ENCODE results near the gene TMED6.
"Not testable (repeated sequence)": the region's sequence is repeated elsewhere in the genome, so short reads cannot be mapped to it uniquely, and the experiment has no call there.

The TMED6 gene

DNA sequence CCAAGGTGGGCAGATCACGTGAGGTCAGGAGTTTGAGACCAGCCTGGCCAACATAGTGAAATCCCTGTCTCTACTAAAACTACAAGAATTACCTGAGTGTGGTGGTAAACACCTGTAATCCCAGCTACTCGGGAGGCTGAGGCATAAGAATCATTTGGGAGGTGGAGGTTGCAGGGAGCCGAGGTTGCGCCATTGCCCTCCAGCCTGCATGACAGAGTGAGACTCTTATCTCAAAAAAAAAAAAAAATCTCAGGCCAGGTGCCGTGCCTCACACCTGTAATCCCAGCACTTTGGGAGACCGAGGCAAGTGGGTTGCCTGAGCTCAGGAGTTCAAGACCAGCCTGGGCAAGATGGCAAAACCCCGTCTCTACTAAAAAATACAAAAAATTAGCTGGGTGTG is 54.8 kb downstream of the TMED6 start:
- not testable (repeated sequence) for DNase-seq

DNA sequence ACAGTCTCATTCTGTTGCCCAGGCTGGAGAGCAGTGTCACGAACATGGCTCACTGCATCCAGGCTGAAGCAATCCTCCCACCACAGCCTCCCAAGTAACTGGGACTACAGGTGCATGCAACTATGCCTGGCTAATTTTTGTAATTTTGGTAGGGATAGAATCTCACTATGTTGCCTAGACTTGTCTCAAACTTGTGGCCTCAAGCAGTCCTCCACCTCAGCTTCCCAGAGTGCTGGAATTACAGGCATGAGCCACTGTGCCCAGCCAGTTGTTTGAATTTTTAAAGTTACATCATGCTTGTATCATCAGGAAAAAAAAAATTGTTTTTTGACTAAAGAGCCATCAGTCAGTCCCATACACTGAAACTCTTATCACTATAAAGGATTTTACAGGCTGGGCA is 57.5 kb downstream of the TMED6 start:
- no peak for DNase-seq

DNA sequence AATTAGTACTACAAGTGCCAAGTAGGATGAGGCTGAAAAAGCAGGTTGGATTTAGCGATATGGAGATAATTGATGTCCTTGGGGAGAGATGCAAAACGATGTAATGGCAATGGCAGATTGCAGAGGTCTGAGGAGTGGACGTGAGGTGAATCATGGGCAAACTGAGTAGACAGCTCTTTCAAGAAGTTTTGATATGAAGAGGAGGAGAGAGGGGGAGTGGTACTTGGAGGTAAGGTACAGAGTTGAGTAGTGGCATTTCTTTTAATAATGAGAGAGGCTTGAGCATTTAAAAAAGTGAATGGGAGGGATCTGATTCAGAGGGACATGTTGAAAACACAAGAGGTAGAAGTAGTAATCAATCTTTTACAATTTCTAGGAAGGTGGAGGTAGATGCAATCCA is 58.2 kb downstream of the TMED6 start:
- no peak for DNase-seq
